Heart left ventricle (tissue), 16 donors: Measurements from ENCODE around the gene CFAP46. TPM values are rescaled to one million over a fixed set of nuclear protein-coding genes. Genes with fewer than 3 reads are reported as not detected.

Experiments used
- ATAC-seq, 4 donors: fragments of 200-7000 bp; cut with Tn5 transposase; one replicate each; pipeline ENCODE4 v1.9.1; 2020 to 2022; ENCODE audit warnings: moderate library complexity in 4 of 4, mild to moderate bottlenecking in 3 of 4, moderate number of reproducible peaks in 1 of 4
- DNase-seq, 5 donors: peaks; one replicate each; pipeline ENCODE4 v3.0.0-alpha.2; 2020
- H3K27ac ChIP-seq, 12 donors: fragments of 200-600 bp; sonication (generic) in 4 of 12; one replicate each; pipeline versions ENCODE4 v1.5.0 to v1.8.0; 2016 to 2022; ENCODE audit warnings: mild to moderate bottlenecking in 2 of 12
- H3K27me3 ChIP-seq, 9 donors: fragments of 200-600 bp; sonication (generic) in 2 of 9; one replicate each; pipeline versions ENCODE4 v1.5.1 to v1.8.0; 2016 to 2022; ENCODE audit warnings: mild to moderate bottlenecking in 3 of 9
- H3K36me3 ChIP-seq, 9 donors: fragments of 200-600 bp; sonication (generic) in 2 of 9; one replicate each; pipeline versions ENCODE4 v1.5.0 to v1.8.0; 2018 to 2022; ENCODE audit warnings: mild to moderate bottlenecking in 2 of 9
- H3K4me1 ChIP-seq, 12 donors: fragments of 200-600 bp; sonication (generic) in 4 of 12; one replicate each; pipeline versions ENCODE4 v1.5.0 to v1.8.0; 2016 to 2022; ENCODE audit warnings: mild to moderate bottlenecking in 3 of 12
- H3K4me3 ChIP-seq, 12 donors: fragments of 200-600 bp; sonication (generic) in 4 of 12; one replicate each; pipeline versions ENCODE4 v1.5.0 to v1.8.0; 2017 to 2022; ENCODE audit warnings: mild to moderate bottlenecking in 9 of 12, moderate library complexity in 4 of 12
- H3K9me3 ChIP-seq, 12 donors: fragments of 200-600 bp; sonication (generic) in 4 of 12; one replicate each; pipeline versions ENCODE4 v1.5.0 to v1.8.0; 2016 to 2022; ENCODE audit warnings: mild to moderate bottlenecking in 1 of 12
- POLR2A ChIP-seq, 2 donors: fragments of 450-650 bp; IDR thresholded peaks; one replicate each; pipeline ENCODE4 v1.6.1; 2017; ENCODE audit warnings: antibody characterized with exemption in 2 of 2, mild to moderate bottlenecking in 2 of 2, moderate library complexity in 2 of 2
- WGBS, 4 donors: extraction: QIAGEN DNeasy Blood & Tissue Kit in 2 of 4; methylation state at CpG; one replicate each; pipeline versions ENCODE4 v1.1.5 to v1.1.7; 2013 to 2018; 5-methylcytosine and 5-hydroxymethylcytosine counted together
- intact Hi-C, 10 donors: fragments of 100-400 bp; cut with DNase I; formaldehyde crosslinking; loops; one replicate each; pipeline versions ENCODE4 v1.11.1 to v1.14.2; 2022
- polyA plus RNA-seq, 2 donors: library from polyadenylated mRNA; stranded (reverse); fragments of 200-250 nt; gene quantifications; one replicate each; pipeline ENCODE4 v1.2.3, GENCODE V29; 2013
- total RNA-seq, 9 donors: library from RNA; depleted of rRNA in 2 of 9; stranded (reverse); fragments of >200 nt in 2 of 9; fragmentation: NEBNext Ultra II Directional in 3 of 9; extraction: Animal tissue kit (Norgen Biotek cat#: 25700) in 3 of 9; gene quantifications; one replicate each; pipeline versions ENCODE4 v1.1.0 to v1.2.4, GENCODE V29; 2016 to 2023
- TF ChIP-seq, protein P1 (sequence below), 12 donors: fragments of 200-600 bp; sonication (generic) in 4 of 12; IDR thresholded peaks; one replicate each; pipeline versions ENCODE4 v1.5.0 to v1.8.0; 2018 to 2022; ENCODE audit warnings: antibody characterized with exemption in 12 of 12, mild to moderate bottlenecking in 5 of 12
- donor health status: ischemic (EF 13 %, LVEDD 7.1; RV severe dilation, severe dysfunction).
- donor health status: healthy with polysubstance abuse.
- donor health status: DM: no; HTN: yes; CAD: no.
- donor health status: DM: no; HTN: no; CAD: no.
- donor health status: ischemic (EF 25% LVEDD 6.9; RV normal size, moderate dysfunction).
- donor health status: ischemic (EF 25% LVEDD 5.7; RV mildly dilated, moderate dysfunction).
- donor health status: healthy.
- donor health status: DM: yes; HTN: yes; CAD: no.
- donor health status: ischemic (EF 35%, LVEDD 5.7; RV mildly dilated, moderate dysfunction).
- donor health status: nonischemic (EF 11% LVEDD 7.7; RV severe dilation, severe dysfunction).
- donor health status: DM: yes; HTN: yes; CAD: no.
- donor health status: PGD.
- donor health status: ischemic (EF 29% LVEDD 5.4; RV normal size, mild dysfunction).
- donor health status: nonischemic (EF 23%, LVEDD 6.1; RV moderate dilation, normal function).

The CFAP46 gene
- total and polyA plus RNA-seq, 11 donors, result 0.61 to 1.8 (median 0.95) TPM

DNA sequence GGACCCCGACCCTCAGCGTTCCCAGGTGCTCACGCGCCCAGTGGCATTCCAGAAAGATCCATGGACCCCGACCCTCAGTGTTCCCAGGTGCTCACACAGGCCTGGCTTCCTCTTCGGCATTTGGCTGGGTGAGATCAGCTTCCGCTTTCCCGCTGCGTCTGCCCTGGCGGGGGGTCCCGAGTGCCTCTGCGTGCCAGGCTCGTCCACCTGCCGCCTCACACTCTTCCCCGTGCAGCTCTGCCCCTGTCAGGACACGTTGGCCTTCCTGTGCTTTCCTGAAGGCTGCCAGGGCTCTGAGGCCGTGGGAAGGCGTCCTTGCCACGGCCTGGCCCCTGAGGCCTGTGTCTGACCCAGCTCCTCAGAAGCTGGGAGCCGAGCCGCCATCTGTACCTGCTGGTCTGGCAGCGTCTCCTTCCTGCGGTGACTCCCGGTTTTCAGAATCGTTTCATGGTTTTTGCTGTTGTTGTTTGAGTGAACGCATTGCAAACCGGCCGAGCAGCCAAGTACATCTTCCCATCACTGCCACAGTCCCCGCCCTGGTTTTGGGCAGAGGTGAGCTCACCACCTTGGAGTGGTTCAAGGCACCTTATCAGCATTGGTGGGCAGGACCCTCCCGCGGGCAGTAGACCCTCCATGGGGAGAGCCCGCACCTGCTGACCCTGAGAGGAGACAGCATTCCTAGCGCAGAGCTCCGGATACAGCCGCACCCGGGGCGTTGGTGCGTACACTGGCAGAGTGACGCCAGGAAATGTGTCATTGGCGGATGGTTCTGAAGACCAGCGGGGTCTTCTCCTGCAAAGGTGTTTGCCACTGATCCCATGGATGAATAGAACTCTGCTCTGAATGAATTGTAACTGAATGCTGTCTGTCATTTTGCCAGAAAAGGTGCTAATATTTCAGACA lies 173.8 kb downstream of the CFAP46 start:
- intact Hi-C loops, result no loop called here
- H3K36me3 ChIP-seq, result peaks cover 0 to 25% (median 21%) of the 10 kb centered on the region in 9 donors
- H3K9me3 ChIP-seq, result no peaks in the 10 kb centered on the region
- no peaks in the 10 kb centered on the region for H3K4me1 ChIP-seq
- no peaks in the 10 kb centered on the region for H3K27me3 ChIP-seq
- ATAC-seq, result no peak
- no peak overlapping the region for H3K4me3 ChIP-seq
- TF ChIP-seq POLR2A (IDR thresholded peaks at IDR 0.05), result no peak
- TF ChIP-seq, protein P1, sequence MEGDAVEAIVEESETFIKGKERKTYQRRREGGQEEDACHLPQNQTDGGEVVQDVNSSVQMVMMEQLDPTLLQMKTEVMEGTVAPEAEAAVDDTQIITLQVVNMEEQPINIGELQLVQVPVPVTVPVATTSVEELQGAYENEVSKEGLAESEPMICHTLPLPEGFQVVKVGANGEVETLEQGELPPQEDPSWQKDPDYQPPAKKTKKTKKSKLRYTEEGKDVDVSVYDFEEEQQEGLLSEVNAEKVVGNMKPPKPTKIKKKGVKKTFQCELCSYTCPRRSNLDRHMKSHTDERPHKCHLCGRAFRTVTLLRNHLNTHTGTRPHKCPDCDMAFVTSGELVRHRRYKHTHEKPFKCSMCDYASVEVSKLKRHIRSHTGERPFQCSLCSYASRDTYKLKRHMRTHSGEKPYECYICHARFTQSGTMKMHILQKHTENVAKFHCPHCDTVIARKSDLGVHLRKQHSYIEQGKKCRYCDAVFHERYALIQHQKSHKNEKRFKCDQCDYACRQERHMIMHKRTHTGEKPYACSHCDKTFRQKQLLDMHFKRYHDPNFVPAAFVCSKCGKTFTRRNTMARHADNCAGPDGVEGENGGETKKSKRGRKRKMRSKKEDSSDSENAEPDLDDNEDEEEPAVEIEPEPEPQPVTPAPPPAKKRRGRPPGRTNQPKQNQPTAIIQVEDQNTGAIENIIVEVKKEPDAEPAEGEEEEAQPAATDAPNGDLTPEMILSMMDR (IDR thresholded peaks at IDR 0.05), result no peak
- no peak for DNase-seq
- H3K27ac ChIP-seq, result no peak overlapping the region
- WGBS, 4 donors, result 98 to 100% (median 98%) methylated on average over 37 to 41 of the region's 41 CpGs

DNA sequence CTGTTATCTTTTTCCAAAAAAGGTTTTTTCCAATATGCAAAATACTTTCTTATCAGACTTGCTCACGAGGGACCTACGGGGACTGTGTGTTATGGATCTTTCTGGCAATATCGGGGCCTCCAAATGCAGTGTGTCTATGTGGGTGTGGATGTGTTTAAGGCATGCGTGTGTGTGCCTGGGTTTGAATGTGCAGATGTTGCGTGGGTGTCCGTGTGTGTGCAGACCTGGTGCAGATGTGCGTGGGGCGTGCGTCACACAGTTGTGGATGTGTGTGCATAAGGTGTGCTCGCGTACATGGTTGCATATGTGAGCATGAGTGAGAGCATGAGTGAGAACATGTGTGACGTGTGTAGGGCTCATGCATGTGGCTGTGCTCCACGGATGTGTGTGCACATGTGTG lies 176.1 kb downstream of the CFAP46 start:
- no peak for ATAC-seq
- WGBS, 4 donors, result 95 to 98% (median 97%) methylated on average over 13 of the region's 13 CpGs

DNA sequence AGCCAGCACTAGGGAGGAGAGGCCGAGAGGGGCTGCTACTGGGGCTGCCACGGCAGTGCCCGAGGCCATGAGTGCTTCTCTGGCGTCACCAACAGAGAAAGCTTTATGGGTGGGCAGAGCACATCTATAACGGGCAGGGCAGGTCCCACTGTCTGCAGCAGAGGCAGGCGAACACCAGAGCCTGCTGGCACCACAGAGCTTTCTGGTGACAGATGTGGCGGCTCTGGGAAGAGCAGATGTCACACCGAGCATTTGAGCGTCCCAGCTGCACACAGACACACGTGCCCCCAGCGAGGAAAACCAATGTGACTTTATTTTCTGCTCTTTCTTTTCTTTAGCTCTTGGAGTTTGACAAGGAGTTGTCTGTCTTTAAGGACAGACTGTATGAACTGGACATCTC lies 176.9 kb downstream of the CFAP46 start:
- no peaks in the 10 kb centered on the region for H3K4me1 ChIP-seq
- DNase-seq (no peak), ATAC-seq (no peak)
- 87 to 93% (median 91%) methylated on average over 11 of the region's 11 CpGs for WGBS, 4 donors
- no peaks in the 10 kb centered on the region for H3K9me3 ChIP-seq
- no peak overlapping the region for H3K4me3 ChIP-seq
- intact Hi-C loops, result no loop called here
- no peaks in the 10 kb centered on the region for H3K27me3 ChIP-seq
- peaks cover 0 to 37% (median 15%) of the 10 kb centered on the region in 9 donors for H3K36me3 ChIP-seq
- TF ChIP-seq, protein P1 (IDR thresholded peaks at IDR 0.05), result no peak
- TF ChIP-seq POLR2A (IDR thresholded peaks at IDR 0.05), result no peak
- no peak overlapping the region for H3K27ac ChIP-seq

More for the DNA sequence above, 176.1 kb downstream of the CFAP46 start:
- no peaks in the 10 kb centered on the region for H3K9me3 ChIP-seq
- no peaks in the 10 kb centered on the region for H3K27me3 ChIP-seq
- peaks cover 0 to 31% (median 17%) of the 10 kb centered on the region in 9 donors for H3K36me3 ChIP-seq
- no peak overlapping the region for H3K27ac ChIP-seq
- H3K4me3 ChIP-seq, result no peak overlapping the region
- no peaks in the 10 kb centered on the region for H3K4me1 ChIP-seq
- no peak for TF ChIP-seq POLR2A (IDR thresholded peaks at IDR 0.05)
- TF ChIP-seq, protein P1 (IDR thresholded peaks at IDR 0.05), result no peak
- intact Hi-C loops, result no loop called here
- DNase-seq, result no peak

DNA sequence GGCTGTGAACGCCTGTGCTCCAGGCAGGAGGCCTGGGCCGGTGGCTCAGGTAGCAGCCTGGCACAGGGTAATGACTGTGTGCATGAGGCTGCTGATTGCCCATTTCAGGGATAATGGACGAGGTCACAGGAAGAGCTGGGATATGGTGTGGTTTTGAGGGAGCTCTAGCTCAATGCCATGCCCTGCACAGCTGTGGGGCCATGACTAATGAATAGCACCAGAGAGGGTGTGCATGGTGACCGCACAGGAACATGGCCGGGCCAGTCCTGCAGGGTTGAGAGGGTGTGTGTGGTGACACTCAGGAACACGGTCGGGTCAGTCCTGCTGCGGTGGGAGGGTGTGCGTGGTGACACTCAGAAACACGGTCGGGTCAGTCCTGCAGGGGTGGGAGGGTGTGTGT lies 178.3 kb downstream of the CFAP46 start:
- no peaks in the 10 kb centered on the region for H3K27me3 ChIP-seq
- H3K4me1 ChIP-seq, result no peaks in the 10 kb centered on the region
- intact Hi-C loops, result no loop called here
- no peak for DNase-seq
- WGBS, 4 donors, result 91 to 93% (median 92%) methylated on average over 7 to 11 of the region's 11 CpGs
- H3K27ac ChIP-seq, result no peak overlapping the region
- H3K4me3 ChIP-seq, result no peak overlapping the region
- no peak for TF ChIP-seq POLR2A (IDR thresholded peaks at IDR 0.05)
- TF ChIP-seq, protein P1 (IDR thresholded peaks at IDR 0.05), result no peak
- no peaks in the 10 kb centered on the region for H3K9me3 ChIP-seq
- ATAC-seq, result no peak
- peaks cover 0 to 45% (median 13%) of the 10 kb centered on the region in 9 donors for H3K36me3 ChIP-seq
